Measurements from ENCODE around the gene GGT7. TPM values are rescaled to one million over a fixed set of nuclear protein-coding genes. Genes with fewer than 3 reads are reported as not detected.

GGT7 gene
- 10 to 100 TPM in 2 of 4 donors, 1 to 10 TPM in 2; 2.9 to 15.8 (median 10.3) TPM for total RNA-seq

- TF ChIP-seq CTCF (IDR thresholded peaks at IDR 0.05; ENCODE audit: low read depth) = no peak
Observed at GRCh38 chr20:34872622-34873224, at the start of gene GGT7. Gene GGT7, minus strand, starts transcription at chr20:34872856. Its CDS starts 41 bp downstream, at chr20:34872815.

GRCh38 chr20:34921436-34921835, 48.8 kb upstream of the GGT7 start:
- no peak for TF ChIP-seq CTCF (IDR thresholded peaks at IDR 0.05; ENCODE audit: low read depth)

GRCh38 chr20:34920055-34920454, 47.4 kb upstream of the GGT7 start:
- TF ChIP-seq CTCF (IDR thresholded peaks at IDR 0.05; ENCODE audit: low read depth) = no peak

GRCh38 chr20:34916774-34917354, 44.2 kb upstream of the GGT7 start:
- TF ChIP-seq CTCF (IDR thresholded peaks at IDR 0.05; ENCODE audit: low read depth) = no peak

GRCh38 chr20:34915749-34916455, 43.2 kb upstream of the GGT7 start:
- TF ChIP-seq CTCF (IDR thresholded peaks at IDR 0.05; ENCODE audit: low read depth) = no peak

- TF ChIP-seq CTCF (IDR thresholded peaks at IDR 0.05; ENCODE audit: low read depth) = no peak
Observed at GRCh38 chr20:34915131-34915530, 42.5 kb upstream of the GGT7 start.
